Measurements from ENCODE around the gene CSNK1G1. TPM values are rescaled to one million over a fixed set of nuclear protein-coding genes. Genes with fewer than 3 reads are reported as not detected.
A peak's percentile ranks its signal among the peaks of the same experiment; 100 is the strongest.

CSNK1G1 gene
- total RNA-seq, 1 donor from 2014 or later, result 19.8 TPM

DNA sequence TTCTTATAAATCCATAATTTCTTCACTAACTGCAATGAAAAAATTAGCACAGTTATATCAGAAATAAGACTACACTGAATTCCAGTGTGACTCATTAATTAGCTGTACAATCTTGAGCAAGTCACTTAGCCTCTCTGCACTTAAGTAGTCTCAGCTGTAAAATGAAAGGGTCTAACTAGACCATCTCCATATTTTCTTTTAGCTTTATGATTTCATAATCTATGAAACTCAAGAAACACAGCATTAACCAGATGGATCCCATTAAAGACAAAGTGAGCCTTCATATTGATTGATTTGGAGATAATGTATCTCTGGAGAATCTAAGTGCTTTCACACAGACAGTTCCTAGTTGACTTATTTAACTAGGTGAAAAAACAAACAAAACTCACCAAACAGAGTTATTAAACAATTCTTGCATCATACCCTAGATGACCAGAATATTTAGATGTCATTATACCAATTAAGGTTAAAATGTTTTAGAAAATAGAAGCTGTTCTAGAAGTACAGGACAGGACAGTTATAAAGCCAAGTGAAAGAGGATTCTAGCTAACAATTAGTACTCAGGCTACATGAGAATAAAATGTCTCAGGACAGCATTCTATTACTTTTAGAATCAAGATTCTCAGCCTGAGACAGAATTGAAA, 11.2 kb downstream of the CSNK1G1 start:
- ATAC-seq (no peak), DNase-seq (no peak)
- Histone ChIP-seq H3K27ac (no peak overlapping the region), H3K36me3 (peaks cover 10% of the 10 kb centered on the region), H3K9me3 (no peaks in the 10 kb centered on the region), H3K27me3 (no peaks in the 10 kb centered on the region), H3K4me1 (peaks cover 17% of the 10 kb centered on the region), H3K4me3 (no peak overlapping the region)
- TF ChIP-seq, protein P1, sequence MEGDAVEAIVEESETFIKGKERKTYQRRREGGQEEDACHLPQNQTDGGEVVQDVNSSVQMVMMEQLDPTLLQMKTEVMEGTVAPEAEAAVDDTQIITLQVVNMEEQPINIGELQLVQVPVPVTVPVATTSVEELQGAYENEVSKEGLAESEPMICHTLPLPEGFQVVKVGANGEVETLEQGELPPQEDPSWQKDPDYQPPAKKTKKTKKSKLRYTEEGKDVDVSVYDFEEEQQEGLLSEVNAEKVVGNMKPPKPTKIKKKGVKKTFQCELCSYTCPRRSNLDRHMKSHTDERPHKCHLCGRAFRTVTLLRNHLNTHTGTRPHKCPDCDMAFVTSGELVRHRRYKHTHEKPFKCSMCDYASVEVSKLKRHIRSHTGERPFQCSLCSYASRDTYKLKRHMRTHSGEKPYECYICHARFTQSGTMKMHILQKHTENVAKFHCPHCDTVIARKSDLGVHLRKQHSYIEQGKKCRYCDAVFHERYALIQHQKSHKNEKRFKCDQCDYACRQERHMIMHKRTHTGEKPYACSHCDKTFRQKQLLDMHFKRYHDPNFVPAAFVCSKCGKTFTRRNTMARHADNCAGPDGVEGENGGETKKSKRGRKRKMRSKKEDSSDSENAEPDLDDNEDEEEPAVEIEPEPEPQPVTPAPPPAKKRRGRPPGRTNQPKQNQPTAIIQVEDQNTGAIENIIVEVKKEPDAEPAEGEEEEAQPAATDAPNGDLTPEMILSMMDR (IDR thresholded peaks at IDR 0.05), result no peak
- intact Hi-C loops (cut with DNase I), result no loop called here

DNA sequence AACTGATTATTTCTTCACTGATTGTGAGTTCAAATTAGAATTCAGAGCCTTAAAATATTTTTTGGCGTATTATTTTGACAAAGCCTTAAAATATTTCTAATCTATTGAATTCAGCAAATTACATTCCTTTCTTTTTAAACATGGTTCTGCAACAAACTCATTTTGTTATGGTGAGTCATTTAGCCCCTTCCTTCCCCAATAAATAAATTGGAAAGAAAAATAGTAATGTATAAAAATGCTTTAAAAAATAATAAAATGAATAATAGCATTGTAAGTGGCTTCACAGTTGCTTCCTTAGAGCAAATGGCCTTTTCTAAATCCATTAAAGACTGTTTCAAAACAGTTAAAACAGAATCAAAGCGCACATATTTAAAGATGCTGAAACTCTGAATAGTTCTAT, 12.1 kb downstream of the CSNK1G1 start:
- Histone ChIP-seq H3K27me3 (no peaks in the 10 kb centered on the region), H3K9me3 (no peaks in the 10 kb centered on the region), H3K36me3 (peaks cover 10% of the 10 kb centered on the region), H3K4me3 (no peak overlapping the region), H3K4me1 (peaks cover 17% of the 10 kb centered on the region), H3K27ac (no peak overlapping the region)
- TF ChIP-seq, protein P1 (IDR thresholded peaks at IDR 0.05), result no peak
- intact Hi-C loops (cut with DNase I), result no loop called here
- no peak for ATAC-seq
- no peak for DNase-seq

DNA sequence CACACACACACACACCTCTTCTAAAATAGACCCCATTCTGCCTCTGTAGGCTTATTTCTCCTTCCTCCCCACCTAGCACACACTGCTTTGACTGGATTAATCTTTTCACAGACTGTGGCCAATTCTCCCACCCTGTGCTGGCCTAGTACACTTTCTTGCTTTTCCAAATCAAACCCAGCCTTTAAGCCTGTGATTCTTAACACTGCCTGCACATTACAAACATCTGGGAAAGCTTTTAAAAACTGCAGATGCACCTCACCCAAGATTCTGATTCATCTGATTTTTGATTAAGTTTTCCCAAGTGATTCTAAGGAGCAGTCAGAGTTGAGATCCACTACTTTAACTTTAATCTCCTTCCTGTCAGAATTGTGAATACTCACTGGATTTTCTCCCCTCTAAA, 12.8 kb downstream of the CSNK1G1 start:
- Histone ChIP-seq H3K4me1 (peaks cover 17% of the 10 kb centered on the region), H3K27ac (no peak overlapping the region), H3K36me3 (peaks cover 10% of the 10 kb centered on the region), H3K9me3 (no peaks in the 10 kb centered on the region), H3K27me3 (no peaks in the 10 kb centered on the region), H3K4me3 (no peak overlapping the region)
- TF ChIP-seq, protein P1 (IDR thresholded peaks at IDR 0.05), result no peak
- DNase-seq (no peak), ATAC-seq (no peak)
- intact Hi-C loops (cut with DNase I), result no loop called here

DNA sequence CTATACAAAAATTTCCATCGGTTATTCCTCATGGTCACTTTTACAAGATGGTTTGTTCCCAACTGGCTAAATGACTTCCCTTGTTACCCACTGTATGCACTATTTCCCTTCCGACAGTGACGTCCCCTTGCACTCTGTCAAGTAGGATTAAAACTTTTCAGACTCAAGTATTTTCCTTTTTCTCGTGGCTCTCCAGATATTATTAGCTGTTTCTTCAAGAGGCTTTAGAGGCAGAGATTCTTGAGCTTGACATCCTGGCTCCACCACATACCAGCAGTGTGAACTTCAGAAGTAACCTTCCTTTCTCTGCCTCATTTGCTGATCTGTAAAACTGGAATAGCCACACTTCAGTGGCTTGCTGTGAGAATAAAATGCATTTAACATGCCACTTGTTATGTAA, 14.0 kb downstream of the CSNK1G1 start:
- DNase-seq (no peak), ATAC-seq (peak; percentile 55)
- no peaks in the 10 kb centered on the region for H3K27me3 ChIP-seq
- H3K9me3 ChIP-seq, result no peaks in the 10 kb centered on the region
- H3K36me3 ChIP-seq, result no peaks in the 10 kb centered on the region
- H3K4me1 ChIP-seq, result peaks cover 17% of the 10 kb centered on the region
- intact Hi-C loops (cut with DNase I), result no loop called here
- H3K4me3 ChIP-seq, result no peak overlapping the region
- TF ChIP-seq, protein P1 (IDR thresholded peaks at IDR 0.05), result no peak
- H3K27ac ChIP-seq, result no peak overlapping the region

DNA sequence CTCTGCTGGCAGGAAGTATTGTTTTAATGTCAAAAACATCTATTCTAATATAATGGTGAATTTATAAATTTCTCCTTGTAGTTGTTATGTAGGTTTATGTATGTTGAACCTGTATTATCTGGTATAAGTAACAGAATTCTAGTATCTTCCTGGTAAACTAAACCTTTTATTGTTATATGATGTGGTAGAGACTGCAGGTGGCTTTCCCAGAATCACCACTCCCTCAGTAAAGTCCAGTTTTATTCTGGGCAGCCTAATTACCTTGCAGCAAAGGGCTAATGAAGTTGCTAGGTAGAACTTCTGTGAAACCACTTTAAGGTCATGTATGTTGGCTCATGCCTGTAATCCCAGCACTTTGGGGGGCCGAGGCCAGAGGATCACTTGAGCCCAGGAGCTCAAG, 15.6 kb downstream of the CSNK1G1 start:
- Histone ChIP-seq H3K9me3 (no peaks in the 10 kb centered on the region), H3K4me3 (no peak overlapping the region), H3K27me3 (no peaks in the 10 kb centered on the region), H3K4me1 (peaks cover 16% of the 10 kb centered on the region), H3K27ac (no peak overlapping the region), H3K36me3 (no peaks in the 10 kb centered on the region)
- intact Hi-C loops (cut with DNase I), result no loop called here
- ATAC-seq (no peak), DNase-seq (no peak)
- TF ChIP-seq, protein P1 (IDR thresholded peaks at IDR 0.05), result no peak

DNA sequence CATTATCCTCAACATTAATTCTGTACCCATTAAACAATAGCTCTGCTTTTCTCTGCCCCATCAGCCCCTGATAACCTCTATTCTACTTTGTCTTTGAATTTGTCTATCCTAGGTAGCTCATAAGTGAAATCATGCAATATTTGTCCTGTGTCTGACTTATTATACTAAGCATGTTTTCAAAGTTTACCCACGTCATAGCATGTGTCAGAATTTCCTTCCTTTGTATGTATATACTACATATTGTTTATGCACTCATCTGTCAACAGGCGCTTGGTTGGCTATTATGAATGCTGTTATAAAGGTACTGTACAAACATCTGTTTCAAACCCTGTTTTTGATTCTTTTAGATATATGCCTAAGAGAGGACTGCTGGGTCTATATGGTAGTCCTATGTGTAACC, 18.2 kb downstream of the CSNK1G1 start:
- DNase-seq, result no peak
- TF ChIP-seq, protein P1 (IDR thresholded peaks at IDR 0.05), result no peak
- H3K9me3 ChIP-seq, result no peaks in the 10 kb centered on the region

More for the DNA sequence above, 18.2 kb downstream of the CSNK1G1 start:
- Histone ChIP-seq H3K4me1 (peaks cover 4% of the 10 kb centered on the region), H3K27ac (no peak overlapping the region), H3K36me3 (no peaks in the 10 kb centered on the region), H3K4me3 (no peak overlapping the region), H3K27me3 (no peaks in the 10 kb centered on the region)
- no peak for ATAC-seq
- intact Hi-C loops (cut with DNase I), result no loop called here

Measured in upper lobe of right lung (tissue), 1 donor.